ENCODE data around the gene SLC27A6.
"Not testable (repeated sequence)": the region's sequence is repeated elsewhere in the genome, so short reads cannot be mapped to it uniquely, and the experiment has no call there.

SLC27A6 gene

GRCh38 chr5:129027260-129027659 is 62.0 kb downstream of the SLC27A6 start:
- no peak overlapping the region for H3K27ac Mint-ChIP-seq

DNA sequence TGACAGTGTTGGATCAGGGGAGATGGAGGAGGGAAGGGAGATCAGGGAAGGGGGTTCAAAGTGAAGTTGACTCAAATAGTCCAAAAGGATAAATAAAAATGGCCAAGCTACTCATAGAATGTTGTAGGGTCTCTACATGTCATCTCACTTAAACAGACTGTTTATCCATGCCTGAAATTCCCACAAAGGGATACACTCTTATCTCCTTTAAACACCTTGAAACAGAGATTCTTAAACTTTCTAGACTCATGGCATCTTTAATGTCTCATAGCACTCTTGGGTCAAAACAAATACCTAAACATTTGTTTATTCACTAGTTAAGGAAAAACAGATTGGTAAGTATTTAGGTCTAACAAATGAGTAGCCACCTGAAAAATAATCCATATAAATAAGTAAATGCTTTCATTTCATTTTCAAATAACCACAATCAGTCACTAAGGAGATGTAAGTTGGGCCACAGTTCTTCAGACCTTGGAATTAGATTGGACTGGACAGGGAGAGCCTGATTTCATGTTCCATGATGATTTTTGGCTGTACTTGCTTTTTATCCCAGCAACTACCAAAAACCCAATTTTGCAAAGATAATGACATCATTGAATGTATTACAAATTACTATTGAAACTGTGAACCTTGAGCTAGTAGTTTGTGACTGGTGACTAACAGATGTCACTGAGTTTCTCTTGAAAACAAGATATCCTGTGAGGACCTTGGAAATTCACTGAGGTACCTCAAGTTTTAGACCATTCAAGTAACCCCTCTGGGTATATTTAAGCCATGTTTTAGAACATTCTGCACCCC is 66.8 kb downstream of the SLC27A6 start:
- H3K27me3 Mint-ChIP-seq = peaks cover 6% of the 10 kb centered on the region
- H3K4me1 Mint-ChIP-seq (ENCODE audit: low read depth) = no peaks in the 10 kb centered on the region
- no peak overlapping the region for H3K27ac Mint-ChIP-seq
- no peak overlapping the region for H3K4me3 Mint-ChIP-seq
- no peaks in the 10 kb centered on the region for H3K9me3 Mint-ChIP-seq
- H3K36me3 Mint-ChIP-seq (ENCODE audit: low read depth) = no peaks in the 10 kb centered on the region

More at GRCh38 chr5:129027260-129027659, 62.0 kb downstream of the SLC27A6 start:
- Mint-ChIP-seq H3K4me3 (no peak overlapping the region), H3K4me1 (ENCODE audit: low read depth) (no peaks in the 10 kb centered on the region), H3K9me3 (no peaks in the 10 kb centered on the region), H3K36me3 (ENCODE audit: low read depth) (no peaks in the 10 kb centered on the region), H3K27me3 (no peaks in the 10 kb centered on the region)

DNA sequence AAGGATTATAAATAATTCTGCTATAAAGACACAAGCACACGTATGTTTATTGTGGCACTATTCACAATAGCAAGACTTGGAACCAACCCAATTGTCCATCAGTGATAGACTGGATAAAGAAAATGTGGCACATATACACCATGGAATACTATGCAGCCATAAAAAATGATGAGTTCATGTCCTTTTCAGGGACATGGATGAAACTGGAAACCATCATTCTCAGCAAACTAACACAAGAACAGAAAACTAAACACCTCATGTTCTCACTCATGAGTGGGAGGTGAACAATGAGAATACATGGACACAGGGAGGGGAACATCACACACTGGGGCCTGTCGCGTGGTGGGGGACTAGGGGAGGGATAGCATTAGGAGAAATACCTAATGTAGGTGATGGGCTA is 71.0 kb downstream of the SLC27A6 start:
- H3K27me3 Mint-ChIP-seq; H3K4me3 Mint-ChIP-seq; H3K9me3 Mint-ChIP-seq; H3K36me3 Mint-ChIP-seq (ENCODE audit: low read depth); H3K27ac Mint-ChIP-seq; H3K4me1 Mint-ChIP-seq (ENCODE audit: low read depth): not testable (repeated sequence)

DNA sequence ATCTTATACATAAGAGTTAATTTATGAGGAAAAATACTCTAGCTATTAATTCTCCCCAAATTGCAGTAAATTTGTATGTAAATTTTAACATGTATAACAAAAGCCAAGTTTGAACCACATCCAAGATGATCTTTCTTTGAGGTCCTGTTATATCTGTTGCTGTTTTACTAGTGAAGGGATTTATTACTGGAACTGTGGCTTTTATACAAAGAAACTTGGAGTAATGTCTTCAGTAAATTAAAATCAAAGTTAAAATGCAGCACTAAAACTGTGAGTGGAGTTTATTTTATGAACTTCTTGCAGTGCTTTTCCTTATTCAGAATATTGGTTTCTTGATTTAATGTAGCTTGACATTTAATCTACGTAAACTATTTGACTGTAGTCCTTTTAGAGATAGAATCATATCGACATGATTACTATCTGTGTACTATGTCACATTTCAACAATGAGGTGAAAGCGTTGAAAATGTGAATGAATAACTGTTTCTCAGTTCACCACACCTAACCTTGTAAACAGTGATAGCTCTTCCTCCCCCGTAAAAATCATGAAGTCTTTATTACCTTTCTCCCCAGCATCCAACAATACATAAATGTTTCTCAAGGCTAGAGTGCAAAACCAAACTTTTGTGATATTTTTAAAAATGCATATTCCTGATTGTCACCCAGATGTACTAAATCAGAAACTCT is 76.1 kb downstream of the SLC27A6 start:
- Mint-ChIP-seq H3K4me1 (ENCODE audit: low read depth) (no peaks in the 10 kb centered on the region), H3K36me3 (ENCODE audit: low read depth) (no peaks in the 10 kb centered on the region), H3K27ac (no peak overlapping the region), H3K4me3 (no peak overlapping the region), H3K27me3 (no peaks in the 10 kb centered on the region), H3K9me3 (peaks cover 27% of the 10 kb centered on the region)

GRCh38 chr5:129042306-129042705 is 77.0 kb downstream of the SLC27A6 start:
- H3K4me1 Mint-ChIP-seq (ENCODE audit: low read depth) = no peaks in the 10 kb centered on the region
- H3K9me3 Mint-ChIP-seq = peaks cover 27% of the 10 kb centered on the region
- no peaks in the 10 kb centered on the region for H3K36me3 Mint-ChIP-seq (ENCODE audit: low read depth)
- H3K27ac Mint-ChIP-seq = no peak overlapping the region
- no peaks in the 10 kb centered on the region for H3K27me3 Mint-ChIP-seq
- no peak overlapping the region for H3K4me3 Mint-ChIP-seq

- no peak overlapping the region for H3K27ac Mint-ChIP-seq
- H3K27me3 Mint-ChIP-seq = no peaks in the 10 kb centered on the region
- peaks cover 27% of the 10 kb centered on the region for H3K9me3 Mint-ChIP-seq
- H3K4me1 Mint-ChIP-seq (ENCODE audit: low read depth) = no peaks in the 10 kb centered on the region
- no peak overlapping the region for H3K4me3 Mint-ChIP-seq
- H3K36me3 Mint-ChIP-seq (ENCODE audit: low read depth) = no peaks in the 10 kb centered on the region
Measured at GRCh38 chr5:129043894-129044293, 78.6 kb downstream of the SLC27A6 start.

- Mint-ChIP-seq H3K27me3 (no peaks in the 10 kb centered on the region), H3K9me3 (peaks cover 27% of the 10 kb centered on the region), H3K27ac (no peak overlapping the region), H3K36me3 (ENCODE audit: low read depth) (no peaks in the 10 kb centered on the region), H3K4me1 (ENCODE audit: low read depth) (no peaks in the 10 kb centered on the region), H3K4me3 (no peak overlapping the region)
Measured at GRCh38 chr5:129046151-129046550, 80.9 kb downstream of the SLC27A6 start.

GRCh38 chr5:129048509-129048908 is 83.2 kb downstream of the SLC27A6 start:
- H3K4me3 Mint-ChIP-seq = no peak overlapping the region
- H3K27ac Mint-ChIP-seq = no peak overlapping the region
- no peaks in the 10 kb centered on the region for H3K36me3 Mint-ChIP-seq (ENCODE audit: low read depth)
- peaks cover 23% of the 10 kb centered on the region for H3K9me3 Mint-ChIP-seq
- no peaks in the 10 kb centered on the region for H3K27me3 Mint-ChIP-seq
- no peaks in the 10 kb centered on the region for H3K4me1 Mint-ChIP-seq (ENCODE audit: low read depth)

GRCh38 chr5:129049126-129049799 is 84.0 kb downstream of the SLC27A6 start:
- H3K4me3 Mint-ChIP-seq = no peak overlapping the region
- H3K4me1 Mint-ChIP-seq (ENCODE audit: low read depth) = no peaks in the 10 kb centered on the region
- H3K9me3 Mint-ChIP-seq = peaks cover 19% of the 10 kb centered on the region
- H3K27ac Mint-ChIP-seq = no peak overlapping the region
- no peaks in the 10 kb centered on the region for H3K27me3 Mint-ChIP-seq
- H3K36me3 Mint-ChIP-seq (ENCODE audit: low read depth) = no peaks in the 10 kb centered on the region

DNA sequence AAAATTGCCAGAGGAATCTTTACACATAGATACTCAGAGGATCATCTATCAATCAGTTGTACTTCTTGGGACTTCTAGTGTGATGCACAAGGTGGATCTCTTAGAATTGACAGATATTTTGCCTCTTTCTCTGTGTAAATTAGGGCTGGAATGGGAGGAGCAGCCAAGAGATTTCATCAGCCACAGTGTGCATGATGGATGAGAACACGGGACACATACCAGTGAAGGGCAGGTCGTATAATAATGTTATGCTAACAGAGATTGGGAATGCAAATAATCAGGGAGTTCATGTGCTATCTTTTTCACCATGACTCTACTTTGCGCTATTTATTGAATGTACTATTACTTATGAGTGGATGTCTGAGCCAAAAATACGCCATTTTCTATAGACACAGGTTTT is 86.0 kb downstream of the SLC27A6 start:
- Mint-ChIP-seq H3K36me3 (ENCODE audit: low read depth) (no peaks in the 10 kb centered on the region), H3K4me3 (no peak overlapping the region), H3K9me3 (no peaks in the 10 kb centered on the region), H3K4me1 (ENCODE audit: low read depth) (no peaks in the 10 kb centered on the region), H3K27ac (no peak overlapping the region), H3K27me3 (peaks cover 9% of the 10 kb centered on the region)

- H3K4me3 Mint-ChIP-seq = no peak overlapping the region
- no peaks in the 10 kb centered on the region for H3K9me3 Mint-ChIP-seq
- H3K36me3 Mint-ChIP-seq (ENCODE audit: low read depth) = no peaks in the 10 kb centered on the region
- H3K27ac Mint-ChIP-seq = no peak overlapping the region
- H3K4me1 Mint-ChIP-seq (ENCODE audit: low read depth) = no peaks in the 10 kb centered on the region
- peaks cover 9% of the 10 kb centered on the region for H3K27me3 Mint-ChIP-seq
Measured at GRCh38 chr5:129053438-129053837, 88.2 kb downstream of the SLC27A6 start.

DNA sequence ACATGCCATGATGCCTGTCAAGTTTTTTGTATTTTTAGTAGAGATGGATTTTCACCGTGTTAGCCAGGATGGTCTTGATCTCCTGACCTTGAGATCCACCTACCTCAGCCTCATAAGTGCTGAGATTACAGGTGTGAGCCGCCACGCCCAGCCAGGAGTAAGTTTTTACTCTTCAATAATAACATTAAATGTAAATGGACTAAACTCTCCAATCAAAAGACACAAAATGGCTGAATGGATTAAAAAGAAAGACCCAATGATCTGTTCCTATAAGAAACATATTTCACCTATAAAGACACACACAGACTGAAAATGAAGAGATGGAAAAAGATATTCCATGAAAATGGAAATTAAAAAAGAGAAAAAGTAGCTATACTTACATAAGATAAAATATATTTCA is 92.0 kb downstream of the SLC27A6 start:
- H3K4me3 Mint-ChIP-seq = no peak overlapping the region
- H3K4me1 Mint-ChIP-seq (ENCODE audit: low read depth) = no peaks in the 10 kb centered on the region
- no peaks in the 10 kb centered on the region for H3K36me3 Mint-ChIP-seq (ENCODE audit: low read depth)
- no peaks in the 10 kb centered on the region for H3K9me3 Mint-ChIP-seq
- H3K27me3 Mint-ChIP-seq = peaks cover 11% of the 10 kb centered on the region
- no peak overlapping the region for H3K27ac Mint-ChIP-seq

GRCh38 chr5:129061849-129062248 is 96.6 kb downstream of the SLC27A6 start:
- Mint-ChIP-seq H3K27me3 (peaks cover 8% of the 10 kb centered on the region), H3K4me3 (no peak overlapping the region), H3K27ac (no peak overlapping the region)

GRCh38 chr5:129063483-129064113 is 98.3 kb downstream of the SLC27A6 start:
- no peaks in the 10 kb centered on the region for H3K4me1 Mint-ChIP-seq (ENCODE audit: low read depth)
- peaks cover 11% of the 10 kb centered on the region for H3K27me3 Mint-ChIP-seq
- no peaks in the 10 kb centered on the region for H3K9me3 Mint-ChIP-seq
- no peaks in the 10 kb centered on the region for H3K36me3 Mint-ChIP-seq (ENCODE audit: low read depth)
- no peak overlapping the region for H3K27ac Mint-ChIP-seq
- no peak overlapping the region for H3K4me3 Mint-ChIP-seq

More at GRCh38 chr5:129061849-129062248, 96.6 kb downstream of the SLC27A6 start:
- H3K4me1 Mint-ChIP-seq (ENCODE audit: low read depth) = no peaks in the 10 kb centered on the region
- H3K9me3 Mint-ChIP-seq = no peaks in the 10 kb centered on the region
- no peaks in the 10 kb centered on the region for H3K36me3 Mint-ChIP-seq (ENCODE audit: low read depth)

DNA sequence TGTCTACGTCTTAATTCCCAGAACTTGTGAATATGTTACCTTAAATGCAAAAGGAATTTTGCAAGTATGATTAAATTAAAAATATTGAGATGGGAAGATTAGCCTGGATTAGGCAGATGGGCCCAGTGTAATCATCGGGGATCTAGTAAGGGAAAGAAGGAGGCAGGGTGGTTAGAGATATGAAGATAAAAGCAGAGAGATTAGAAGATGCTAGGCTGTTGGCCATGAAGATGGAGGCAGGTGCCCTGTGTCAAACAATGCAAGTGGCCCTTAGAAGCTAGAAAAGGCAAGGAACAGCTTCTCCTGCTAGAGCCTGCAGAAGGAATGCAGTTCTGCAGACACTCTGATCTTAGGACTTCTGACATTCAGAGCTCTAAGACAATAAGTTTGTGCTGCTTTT is 100.4 kb downstream of the SLC27A6 start:
- H3K4me1 Mint-ChIP-seq (ENCODE audit: low read depth) = no peaks in the 10 kb centered on the region
- H3K36me3 Mint-ChIP-seq (ENCODE audit: low read depth) = no peaks in the 10 kb centered on the region
- peaks cover 19% of the 10 kb centered on the region for H3K27me3 Mint-ChIP-seq
- H3K4me3 Mint-ChIP-seq = no peak overlapping the region
- no peaks in the 10 kb centered on the region for H3K9me3 Mint-ChIP-seq
- no peak overlapping the region for H3K27ac Mint-ChIP-seq

Data from stimulated activated naive CD8-positive, alpha-beta T cell treated with anti-CD3 and anti-CD28 coated beads, Interleukin-15, Interleukin-2, amounts not matched to agents 100 ng/mL and 50 ng/mL, for 24 hours (primary cell).